Sigmoid colon (tissue), 4 donors: Measurements from ENCODE around the gene ARHGAP22.

Source experiments
- CTCF ChIP-seq, 4 experiments: fragments of 450-650 bp in 3 of 4; fragments of 200-600 bp in 1 of 4; IDR thresholded peaks; one replicate each; pipeline ENCODE4 v1.5.1; 2016 to 2019; ENCODE audit warnings: antibody characterized with exemption in 4 of 4, mild to moderate bottlenecking in 3 of 4, moderate library complexity in 2 of 4
- POLR2A ChIP-seq, 2 donors: fragments of 450-650 bp; IDR thresholded peaks; one replicate each; pipeline ENCODE4 v1.6.1; 2016; ENCODE audit warnings: antibody characterized with exemption in 2 of 2, mild to moderate bottlenecking in 2 of 2, moderate library complexity in 2 of 2
- POLR2AphosphoS5 ChIP-seq, 4 donors: sonication (generic); formaldehyde crosslinking; IDR thresholded peaks; one replicate each; pipeline ENCODE4 v1.6.1; 2017; ENCODE audit warnings: antibody characterized with exemption in 4 of 4

- TF ChIP-seq CTCF (IDR thresholded peaks at IDR 0.05), result no peak
- TF ChIP-seq POLR2AphosphoS5 (IDR thresholded peaks at IDR 0.05), result no peak
- no peak for TF ChIP-seq POLR2A (IDR thresholded peaks at IDR 0.05)
Observed at GRCh38 chr10:48470115-48470892, 134.6 kb downstream of the ARHGAP22 start.
